Esophagus squamous epithelium (tissue), 4 donors: ENCODE data around the gene PRDM10.

Experiments
- POLR2A ChIP-seq, 4 donors: fragments of 450-650 bp; IDR thresholded peaks; one replicate each; pipeline ENCODE4 v1.6.1; 2017; ENCODE audit warnings: antibody characterized with exemption in 4 of 4, mild to moderate bottlenecking in 4 of 4, moderate library complexity in 3 of 4
- TF ChIP-seq, protein P1 (sequence below), 6 experiments: fragments of 450-650 bp in 4 of 6; fragments of 200-600 bp in 2 of 6; sonication (generic) in 2 of 6; IDR thresholded peaks; one replicate each; pipeline ENCODE4 v1.5.1; 2016 to 2019; ENCODE audit warnings: antibody characterized with exemption in 6 of 6, mild to moderate bottlenecking in 4 of 6, moderate library complexity in 4 of 6

DNA sequence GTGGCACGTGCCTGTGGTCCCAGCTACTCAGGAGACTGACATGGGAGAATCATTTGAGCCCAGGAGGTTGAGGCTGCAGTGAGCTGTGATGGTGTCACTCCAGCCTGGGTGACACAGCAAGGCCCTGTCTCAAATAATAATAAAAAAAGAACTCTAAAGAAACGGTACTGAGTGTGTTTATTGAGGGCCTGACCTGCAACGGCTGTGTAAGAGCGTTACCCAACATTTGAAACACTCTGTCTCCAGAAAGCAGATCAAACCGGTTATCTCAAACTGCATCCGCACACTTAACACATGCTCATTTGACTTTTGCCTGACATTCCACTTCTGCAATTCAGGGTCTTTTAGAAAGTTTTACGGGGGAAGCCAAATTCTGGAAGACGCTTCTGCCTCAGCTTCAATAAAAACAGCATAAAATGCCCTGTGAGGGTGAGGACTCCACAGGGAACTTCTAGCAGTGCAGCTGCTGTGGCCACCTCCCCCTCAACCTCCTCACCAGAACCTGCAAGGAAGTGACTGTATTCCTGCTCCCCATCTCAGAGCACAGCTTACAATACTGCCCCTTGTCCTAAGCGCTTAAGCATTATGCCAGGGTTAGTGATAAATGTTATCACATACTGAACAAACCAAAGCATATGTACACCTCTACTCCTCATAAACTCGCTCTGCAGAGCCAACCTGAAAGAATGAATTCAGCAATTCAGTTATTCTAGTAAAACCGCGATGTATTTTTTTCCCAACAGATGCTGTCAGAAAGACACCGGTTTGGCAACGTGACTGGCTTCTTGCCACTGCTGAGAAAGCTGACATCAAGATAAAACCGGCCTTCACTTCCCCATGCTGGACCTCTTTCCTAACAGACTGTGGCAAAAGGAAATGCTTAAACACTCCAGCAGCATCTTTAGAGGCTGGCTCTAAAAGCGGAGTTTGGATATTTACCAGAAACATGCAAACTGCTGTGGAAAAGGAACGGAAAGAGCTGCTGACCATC lies 52.2 kb downstream of the PRDM10 start:
- TF ChIP-seq POLR2A (IDR thresholded peaks at IDR 0.05): no peak
- TF ChIP-seq, protein P1, sequence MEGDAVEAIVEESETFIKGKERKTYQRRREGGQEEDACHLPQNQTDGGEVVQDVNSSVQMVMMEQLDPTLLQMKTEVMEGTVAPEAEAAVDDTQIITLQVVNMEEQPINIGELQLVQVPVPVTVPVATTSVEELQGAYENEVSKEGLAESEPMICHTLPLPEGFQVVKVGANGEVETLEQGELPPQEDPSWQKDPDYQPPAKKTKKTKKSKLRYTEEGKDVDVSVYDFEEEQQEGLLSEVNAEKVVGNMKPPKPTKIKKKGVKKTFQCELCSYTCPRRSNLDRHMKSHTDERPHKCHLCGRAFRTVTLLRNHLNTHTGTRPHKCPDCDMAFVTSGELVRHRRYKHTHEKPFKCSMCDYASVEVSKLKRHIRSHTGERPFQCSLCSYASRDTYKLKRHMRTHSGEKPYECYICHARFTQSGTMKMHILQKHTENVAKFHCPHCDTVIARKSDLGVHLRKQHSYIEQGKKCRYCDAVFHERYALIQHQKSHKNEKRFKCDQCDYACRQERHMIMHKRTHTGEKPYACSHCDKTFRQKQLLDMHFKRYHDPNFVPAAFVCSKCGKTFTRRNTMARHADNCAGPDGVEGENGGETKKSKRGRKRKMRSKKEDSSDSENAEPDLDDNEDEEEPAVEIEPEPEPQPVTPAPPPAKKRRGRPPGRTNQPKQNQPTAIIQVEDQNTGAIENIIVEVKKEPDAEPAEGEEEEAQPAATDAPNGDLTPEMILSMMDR (IDR thresholded peaks at IDR 0.05): no peak
